ENCODE results near the gene YEATS2.
A peak's percentile ranks its signal among the peaks of the same experiment; 100 is the strongest.

YEATS2 gene

DNA sequence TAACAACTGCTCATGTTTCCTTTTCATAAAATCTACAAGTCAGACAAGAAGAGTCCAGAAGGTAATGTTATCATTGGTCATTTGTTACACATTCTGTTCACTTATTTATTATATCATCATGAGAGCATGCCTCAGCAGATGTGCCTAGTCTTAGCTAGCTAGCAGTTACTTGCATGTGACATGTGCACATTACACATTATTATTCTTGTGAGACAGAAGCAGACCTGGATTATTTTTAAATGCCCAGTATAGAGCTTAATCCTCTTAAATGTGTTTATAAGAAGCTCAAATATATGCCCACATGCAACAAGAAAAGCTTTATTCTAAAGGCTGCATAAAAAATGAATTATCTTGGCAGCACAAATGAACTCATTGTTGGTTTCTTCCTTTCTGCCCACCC is 12.6 kb downstream of the YEATS2 start:
- no peak for DNase-seq (ENCODE audit: extremely low spot score)
- no peak for TF ChIP-seq HDGF (IDR thresholded peaks at IDR 0.05; ENCODE audit: borderline replicate concordance)
- no peak for TF ChIP-seq NFRKB (IDR thresholded peaks at IDR 0.05)
- TF ChIP-seq FOXK2 (IDR thresholded peaks at IDR 0.05): no peak
- TF ChIP-seq TARDBP (IDR thresholded peaks at IDR 0.05): no peak
- TF ChIP-seq FOXM1 (IDR thresholded peaks at IDR 0.05; ENCODE audit: borderline replicate concordance): no peak
- TF ChIP-seq CTBP1 (IDR thresholded peaks at IDR 0.05; ENCODE audit: borderline replicate concordance): no peak
- no peak for TF ChIP-seq ARNT (IDR thresholded peaks at IDR 0.05)
- no peak for TF ChIP-seq ZNF384 (IDR thresholded peaks at IDR 0.05)
- TF ChIP-seq L3MBTL2 (conservative IDR thresholded peaks at IDR 0.05): no peak
- no peak for TF ChIP-seq SUZ12 (IDR thresholded peaks at IDR 0.05)
- no peak for TF ChIP-seq SP1 (IDR thresholded peaks at IDR 0.05)
- no peak for TF ChIP-seq LEF1 (IDR thresholded peaks at IDR 0.05; ENCODE audit: borderline replicate concordance)
- TF ChIP-seq, protein P1, sequence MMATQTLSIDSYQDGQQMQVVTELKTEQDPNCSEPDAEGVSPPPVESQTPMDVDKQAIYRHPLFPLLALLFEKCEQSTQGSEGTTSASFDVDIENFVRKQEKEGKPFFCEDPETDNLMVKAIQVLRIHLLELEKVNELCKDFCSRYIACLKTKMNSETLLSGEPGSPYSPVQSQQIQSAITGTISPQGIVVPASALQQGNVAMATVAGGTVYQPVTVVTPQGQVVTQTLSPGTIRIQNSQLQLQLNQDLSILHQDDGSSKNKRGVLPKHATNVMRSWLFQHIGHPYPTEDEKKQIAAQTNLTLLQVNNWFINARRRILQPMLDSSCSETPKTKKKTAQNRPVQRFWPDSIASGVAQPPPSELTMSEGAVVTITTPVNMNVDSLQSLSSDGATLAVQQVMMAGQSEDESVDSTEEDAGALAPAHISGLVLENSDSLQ (IDR thresholded peaks at IDR 0.05): no peak
- TF ChIP-seq ELF4 (IDR thresholded peaks at IDR 0.05): no peak
- TF ChIP-seq FOXA1 (IDR thresholded peaks at IDR 0.05): no peak
- no peak for TF ChIP-seq BHLHE40 (IDR thresholded peaks at IDR 0.05; ENCODE audit: borderline replicate concordance)
- CTCF ChIA-PET: no interaction called here
- POLR2A ChIA-PET: no interaction called here

DNA sequence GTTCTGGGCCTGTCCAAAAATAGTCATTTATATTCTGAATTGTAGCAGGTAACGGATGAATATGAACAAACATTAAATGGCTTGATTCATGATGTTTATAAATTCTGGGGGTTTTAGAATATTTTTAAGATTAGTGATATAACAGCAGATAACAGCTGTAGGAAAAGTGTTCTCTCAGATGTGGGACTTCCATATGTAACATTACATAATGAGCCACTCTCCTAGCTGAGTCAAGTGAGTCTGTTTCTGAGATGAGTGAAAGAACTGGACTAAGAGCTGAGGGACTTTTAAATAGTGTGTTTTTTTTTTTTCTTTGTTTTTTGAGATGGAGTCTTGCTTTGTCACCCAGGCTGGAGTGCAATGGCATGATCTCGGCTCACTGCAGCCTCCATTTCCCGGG is 13.9 kb downstream of the YEATS2 start:
- no peak for DNase-seq (ENCODE audit: extremely low spot score)
- ChIA-PET POLR2A (no interaction called here), CTCF (no interaction called here)
- no peak for TF ChIP-seq NFRKB (IDR thresholded peaks at IDR 0.05)
- TF ChIP-seq HDGF (IDR thresholded peaks at IDR 0.05; ENCODE audit: borderline replicate concordance): no peak
- TF ChIP-seq BHLHE40 (IDR thresholded peaks at IDR 0.05; ENCODE audit: borderline replicate concordance): no peak
- no peak for TF ChIP-seq FOXK2 (IDR thresholded peaks at IDR 0.05)
- TF ChIP-seq, protein P1 (IDR thresholded peaks at IDR 0.05): no peak
- TF ChIP-seq L3MBTL2 (conservative IDR thresholded peaks at IDR 0.05): no peak
- no peak for TF ChIP-seq ZNF384 (IDR thresholded peaks at IDR 0.05)
- TF ChIP-seq ELF4 (IDR thresholded peaks at IDR 0.05): no peak

DNA sequence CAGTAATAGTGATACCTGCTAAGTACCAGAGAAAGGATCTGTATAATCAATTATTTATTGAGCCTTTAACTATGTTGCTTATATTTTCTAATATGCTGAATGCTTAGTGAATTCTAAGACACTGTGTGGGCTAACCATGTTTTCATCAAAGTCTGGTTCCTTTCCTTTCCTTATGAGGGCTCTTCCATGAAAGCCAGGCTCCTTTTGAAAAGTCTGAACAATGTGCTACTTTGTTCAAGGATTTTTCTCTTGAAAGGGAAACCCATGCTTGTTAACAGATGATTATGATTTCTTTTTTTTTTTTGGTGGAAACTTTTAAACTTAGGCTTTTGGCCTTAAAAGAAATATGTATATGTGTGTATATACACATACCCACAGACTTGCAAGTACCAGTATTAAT is 17.0 kb downstream of the YEATS2 start:
- POLR2A ChIA-PET: no interaction called here

DNA sequence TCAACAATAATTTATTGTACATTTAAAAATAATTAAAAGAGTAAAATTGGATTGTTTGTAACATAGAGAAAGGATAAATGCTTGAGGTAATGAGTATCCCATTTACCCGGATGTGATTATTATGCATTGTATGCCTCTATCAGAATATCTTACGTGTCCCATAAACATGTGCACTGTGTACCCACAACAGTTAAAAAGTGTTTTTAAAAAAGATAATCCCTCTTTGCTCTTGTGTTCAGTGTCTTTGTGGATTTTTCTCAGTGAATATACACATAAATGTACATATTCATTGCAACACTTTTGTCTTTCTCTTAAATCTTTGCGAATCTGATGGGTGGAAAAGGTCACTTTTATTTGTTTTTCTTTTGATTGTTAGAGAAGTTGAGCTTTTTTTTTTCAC is 20.4 kb downstream of the YEATS2 start:
- ChIA-PET POLR2A (no interaction called here), CTCF (interaction anchor here (0.6 kb wide), 1 partner anchor 238 kb away, joined by 3 read pairs; no protein-coding TSS in a partner anchor)
- TF ChIP-seq FOXM1 (IDR thresholded peaks at IDR 0.05; ENCODE audit: borderline replicate concordance) (no peak), ELF4 (IDR thresholded peaks at IDR 0.05) (no peak), FOXK2 (IDR thresholded peaks at IDR 0.05) (no peak), L3MBTL2 (conservative IDR thresholded peaks at IDR 0.05) (no peak), CTBP1 (IDR thresholded peaks at IDR 0.05; ENCODE audit: borderline replicate concordance) (no peak), BHLHE40 (IDR thresholded peaks at IDR 0.05; ENCODE audit: borderline replicate concordance) (no peak), HDGF (IDR thresholded peaks at IDR 0.05; ENCODE audit: borderline replicate concordance) (no peak), NFRKB (IDR thresholded peaks at IDR 0.05) (no peak), SUZ12 (IDR thresholded peaks at IDR 0.05) (no peak), TARDBP (IDR thresholded peaks at IDR 0.05) (no peak), LEF1 (IDR thresholded peaks at IDR 0.05; ENCODE audit: borderline replicate concordance) (no peak), FOXA1 (IDR thresholded peaks at IDR 0.05) (no peak), SP1 (IDR thresholded peaks at IDR 0.05) (no peak), ARNT (IDR thresholded peaks at IDR 0.05) (no peak), ZNF384 (IDR thresholded peaks at IDR 0.05) (no peak)
- TF ChIP-seq, protein P1 (IDR thresholded peaks at IDR 0.05): no peak
- no peak for DNase-seq (ENCODE audit: extremely low spot score)

More for the DNA sequence above, 17.0 kb downstream of the YEATS2 start:
- DNase-seq (ENCODE audit: extremely low spot score): no peak
- no peak for TF ChIP-seq L3MBTL2 (conservative IDR thresholded peaks at IDR 0.05)
- no peak for TF ChIP-seq CTBP1 (IDR thresholded peaks at IDR 0.05; ENCODE audit: borderline replicate concordance)
- TF ChIP-seq FOXA1 (IDR thresholded peaks at IDR 0.05): no peak
- TF ChIP-seq TARDBP (IDR thresholded peaks at IDR 0.05): no peak
- no peak for TF ChIP-seq ZNF384 (IDR thresholded peaks at IDR 0.05)
- CTCF ChIA-PET: no interaction called here

DNA sequence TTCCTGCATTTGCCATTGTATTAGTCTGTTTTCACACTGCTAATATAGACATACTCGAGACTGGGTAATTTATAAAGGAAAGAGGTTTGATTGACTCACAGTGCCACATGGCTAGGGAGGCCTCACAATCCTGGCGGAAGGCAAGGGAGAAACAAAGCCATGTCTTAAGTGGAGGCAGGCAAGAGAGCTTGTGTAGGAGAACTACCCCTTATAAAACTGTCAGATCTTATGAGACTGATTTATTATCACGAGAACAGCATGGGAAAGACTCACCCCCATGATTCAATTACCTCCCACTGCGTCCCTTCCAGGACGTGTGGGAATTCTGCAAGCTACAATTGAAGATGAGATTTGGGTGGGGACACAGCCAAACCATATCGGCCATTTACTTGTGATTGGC is 27.8 kb downstream of the YEATS2 start:
- TF ChIP-seq CTBP1 (IDR thresholded peaks at IDR 0.05; ENCODE audit: borderline replicate concordance) (no peak), FOXA1 (IDR thresholded peaks at IDR 0.05) (no peak)
- TF ChIP-seq, protein P1 (IDR thresholded peaks at IDR 0.05): peak; percentile 84
- DNase-seq (ENCODE audit: extremely low spot score): no peak
- ChIA-PET CTCF (interaction anchor here (1.1 kb wide), 1 partner anchor 9 kb away, joined by 3 read pairs; no protein-coding TSS in a partner anchor), POLR2A (interaction anchor here (1.5 kb wide), 1 partner anchor 28 kb away, joined by 6 read pairs; the partner anchor contains the start of gene YEATS2)

DNA sequence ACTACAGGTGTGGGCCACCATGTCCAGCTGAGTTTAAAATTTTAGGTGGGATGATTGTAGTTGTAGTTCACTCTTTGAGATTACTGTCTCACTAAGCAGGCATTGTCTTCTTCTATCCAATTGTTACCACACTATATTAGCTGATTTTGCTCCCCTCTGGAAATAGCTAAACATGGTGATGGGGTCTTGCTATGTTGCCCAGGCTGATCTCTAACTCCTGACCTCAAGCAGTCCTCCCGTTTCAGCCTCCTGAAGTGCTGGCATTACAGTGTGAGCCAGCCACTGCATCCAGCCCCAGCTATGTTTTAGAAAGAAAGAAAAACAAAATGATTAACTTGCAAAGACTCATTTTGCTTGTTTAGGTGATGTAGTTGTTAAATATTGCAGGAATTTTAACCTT is 30.6 kb downstream of the YEATS2 start:
- no peak for TF ChIP-seq NFRKB (IDR thresholded peaks at IDR 0.05)
- no peak for TF ChIP-seq FOXK2 (IDR thresholded peaks at IDR 0.05)
- no peak for TF ChIP-seq FOXA1 (IDR thresholded peaks at IDR 0.05)
- ChIA-PET POLR2A (no interaction called here), CTCF (no interaction called here)
- no peak for DNase-seq (ENCODE audit: extremely low spot score)
